IMR-90 (cell line): Measurements from ENCODE around the gene DCAF5. TPM values are rescaled to one million over a fixed set of nuclear protein-coding genes. Genes with fewer than 3 reads are reported as not detected.

Experiments
- ATAC-seq: fragments of 200-7000 bp; cut with Tn5 transposase; 2 replicates; pipeline ENCODE4 v1.9.1; 2020; ENCODE audit warnings: low read depth, mild to moderate bottlenecking, moderate library complexity
- BruUV-seq: library from RNA; stranded (reverse); fragments of 400-500 nt; replicated peaks from 2 replicates; lab custom pipeline; 2021; lab: Mats Ljungman, UMichigan
- CTCF ChIA-PET: fragments of 300-600 bp; formaldehyde crosslinking; extraction: SDS; loops from one replicate; lab custom pipeline; 2021; ENCODE audit warnings: antibody characterized with exemption; lab: Yijun Ruan, JAX
- POLR2A ChIA-PET: fragments of 300-600 bp; sonication (Branson Sonifier 250); formaldehyde crosslinking; loops from one replicate; lab custom pipeline; 2022; ENCODE audit warnings: antibody characterized with exemption; ENCODE audit not compliant: unreplicated experiment; lab: Charles Lee
- DNase-seq: peaks from one replicate; pipeline ENCODE4 v3.0.0; 2013
- H2AFZ ChIP-seq: replicated peaks from 2 replicates; pipeline ENCODE3; 2013; ENCODE audit warnings: low read length, mild to moderate bottlenecking; ENCODE audit not compliant: poor library complexity
- H2AK5ac ChIP-seq: 2 replicates; pipeline ENCODE4 v1.6.1; 2013; ENCODE audit warnings: low read depth, low read length, inconsistent platforms
- H2AK9ac ChIP-seq: replicated peaks from 2 replicates; pipeline ENCODE3; 2013; ENCODE audit warnings: mild to moderate bottlenecking, low read depth, low read length, moderate library complexity; ENCODE audit not compliant: poor library complexity
- H2BK120ac ChIP-seq: 2 replicates; pipeline ENCODE4 v1.6.1; 2013; ENCODE audit warnings: low read depth, low read length, inconsistent platforms
- H2BK15ac ChIP-seq: 3 replicates; pipeline ENCODE4 v1.6.1; 2013; ENCODE audit warnings: low read depth, low read length, inconsistent platforms
- H2BK20ac ChIP-seq: 2 replicates; pipeline ENCODE4 v1.6.1; 2013; ENCODE audit warnings: low read depth, mild to moderate bottlenecking, inconsistent platforms, low read length, moderate library complexity
- H2BK5ac ChIP-seq: 2 replicates; pipeline ENCODE4 v1.6.1; 2013; ENCODE audit warnings: mild to moderate bottlenecking, low read depth, low read length, inconsistent platforms; ENCODE audit not compliant: poor library complexity, severe bottlenecking
- H3K14ac ChIP-seq: replicated peaks from 2 replicates; pipeline ENCODE4 v1.6.1; 2013; ENCODE audit warnings: low read depth, low read length, inconsistent platforms
- H3K18ac ChIP-seq: 2 replicates; pipeline ENCODE4 v1.6.1; 2013; ENCODE audit warnings: low read depth, low read length, control low read depth
- H3K23ac ChIP-seq: 2 replicates; pipeline ENCODE4 v1.6.1; 2013; ENCODE audit warnings: low read depth, low read length, inconsistent platforms
- H3K27ac ChIP-seq: 2 replicates; pipeline ENCODE4 v1.5.1; 2013; ENCODE audit warnings: mild to moderate bottlenecking, control low read depth, low read length; ENCODE audit not compliant: insufficient read depth
- H3K27me3 ChIP-seq: 2 replicates; pipeline ENCODE4 v1.6.1; 2013; ENCODE audit warnings: low read length; ENCODE audit not compliant: control insufficient read depth, insufficient read depth
- H3K36me3 ChIP-seq: 2 replicates; pipeline ENCODE4 v1.6.1; 2013; ENCODE audit warnings: low read length, mixed read lengths; ENCODE audit not compliant: control insufficient read depth, insufficient read depth
- H3K4ac ChIP-seq: 2 replicates; pipeline ENCODE4 v1.6.1; 2013; ENCODE audit warnings: low read depth, low read length, inconsistent platforms
- H3K4me1 ChIP-seq: 2 replicates; pipeline ENCODE4 v1.6.1; 2013; ENCODE audit warnings: low read length, mixed read lengths; ENCODE audit not compliant: control insufficient read depth, insufficient read depth
- H3K4me2 ChIP-seq: 2 replicates; pipeline ENCODE4 v1.6.1; 2013; ENCODE audit warnings: low read depth, mild to moderate bottlenecking, control low read depth, low read length, moderate library complexity
- H3K4me3 ChIP-seq: 2 replicates; pipeline ENCODE4 v1.5.1; 2013; ENCODE audit warnings: low read depth, mild to moderate bottlenecking, control low read depth, low read length, moderate library complexity; ENCODE audit not compliant: insufficient read depth
- H3K56ac ChIP-seq: 2 replicates; pipeline ENCODE4 v1.6.1; 2013; ENCODE audit warnings: low read length, inconsistent platforms; ENCODE audit not compliant: insufficient read depth; ENCODE audit errors: extremely low read depth
- H3K79me1 ChIP-seq, 2 experiments: 2 replicates each; pipeline ENCODE4 v1.6.1; 2013; ENCODE audit warnings: low read length in 2 of 2, inconsistent platforms in 1 of 2, low read depth in 1 of 2
- H3K9ac ChIP-seq: 2 replicates; pipeline ENCODE4 v1.6.1; 2013; ENCODE audit warnings: low read depth, low read length, control low read depth
- H3K9me1 ChIP-seq: 2 replicates; pipeline ENCODE4 v1.6.1; 2013; ENCODE audit warnings: low read length, inconsistent platforms; ENCODE audit not compliant: insufficient read depth
- H3K9me3 ChIP-seq: 2 replicates; pipeline ENCODE4 v1.6.1; 2013; ENCODE audit warnings: low read length; ENCODE audit not compliant: control insufficient read depth, insufficient read depth
- H4K20me1 ChIP-seq: 2 replicates; pipeline ENCODE4 v1.6.1; 2013; ENCODE audit warnings: low read length, inconsistent platforms; ENCODE audit not compliant: insufficient read depth
- H4K5ac ChIP-seq: 2 replicates; pipeline ENCODE4 v1.6.1; 2013; ENCODE audit warnings: mild to moderate bottlenecking, low read depth, low read length, control low read depth
- H4K8ac ChIP-seq, 2 experiments: 2 replicates each; pipeline ENCODE4 v1.6.1; 2013; ENCODE audit warnings: low read depth in 2 of 2, low read length in 2 of 2, control low read depth in 1 of 2, inconsistent platforms in 1 of 2
- H4K91ac ChIP-seq: 2 replicates; pipeline ENCODE4 v1.6.1; 2013; ENCODE audit warnings: low read depth, low read length, inconsistent platforms; ENCODE audit not compliant: insufficient read depth
- BHLHE40 ChIP-seq: fragments of 150-350 bp; IDR thresholded peaks from 2 replicates; pipeline ENCODE4 v1.6.1; 2016; ENCODE audit warnings: mild to moderate bottlenecking, low read depth, low read length
- CEBPB ChIP-seq: IDR thresholded peaks from 2 replicates; pipeline ENCODE4 v1.6.1; 2012; ENCODE audit warnings: low read depth, low read length, improper control_type of control experiment
- CHD1 ChIP-seq: IDR thresholded peaks from 2 replicates; pipeline ENCODE4 v1.6.1; 2012; ENCODE audit warnings: low read depth, low read length, improper control_type of control experiment
- CTCF ChIP-seq: conservative IDR thresholded peaks from 2 replicates; pipeline ENCODE4 v1.5.1; 2012; ENCODE audit warnings: mild to moderate bottlenecking, low read depth, low read length, improper control_type of control experiment
- ELK1 ChIP-seq: fragments of 150-350 bp; IDR thresholded peaks from 2 replicates; pipeline ENCODE4 v1.6.1; 2016; ENCODE audit warnings: low read depth, mild to moderate bottlenecking, low read length, moderate library complexity, borderline replicate concordance
- FOS ChIP-seq: fragments of 150-350 bp; IDR thresholded peaks from 2 replicates; pipeline ENCODE4 v1.6.1; 2016; ENCODE audit warnings: low read depth, low read length
- MAFK ChIP-seq: IDR thresholded peaks from 2 replicates; pipeline ENCODE4 v1.6.1; 2012; ENCODE audit warnings: low read depth, low read length, improper control_type of control experiment
- MXI1 ChIP-seq: IDR thresholded peaks from 2 replicates; pipeline ENCODE4 v1.6.1; 2012; ENCODE audit warnings: low read depth, mild to moderate bottlenecking, low read length, moderate library complexity, borderline replicate concordance
- NFE2L2 ChIP-seq: fragments of 150-350 bp; IDR thresholded peaks from 2 replicates; pipeline ENCODE4 v1.6.1; 2016; ENCODE audit warnings: low read depth, mild to moderate bottlenecking, low read length
- POLR2A ChIP-seq: IDR thresholded peaks from 2 replicates; pipeline ENCODE4 v1.6.1; 2012; ENCODE audit warnings: mild to moderate bottlenecking, low read depth, low read length
- RFX5 ChIP-seq: IDR thresholded peaks from 2 replicates; pipeline ENCODE4 v1.8.0; 2012; ENCODE audit warnings: low read depth, mild to moderate bottlenecking, low read length, moderate library complexity
- SMC3 ChIP-seq: fragments of 150-350 bp; IDR thresholded peaks from 2 replicates; pipeline ENCODE4 v1.6.1; 2016; ENCODE audit warnings: low read depth, mild to moderate bottlenecking, antibody characterized with exemption, low read length, moderate library complexity
- USF2 ChIP-seq: fragments of 150-350 bp; IDR thresholded peaks from 2 replicates; pipeline ENCODE4 v1.6.1; 2017; ENCODE audit warnings: mild to moderate bottlenecking, antibody characterized with exemption, low read length, low read depth
- WGBS, 2 experiments: methylation state at CpG; one replicate each; pipeline versions ENCODE4 v1.1.5 to v1.1.7; 2013; ENCODE audit warnings: missing lambda C conversion rate in 2 of 2; ENCODE audit not compliant: insufficient read length in 1 of 2; ENCODE audit errors: extremely low coverage in 2 of 2; 5-methylcytosine and 5-hydroxymethylcytosine counted together
- dilution Hi-C: fragments of 300-500 bp; cut with HindIII; formaldehyde crosslinking; loops from one replicate; pipeline ENCODE4 v1.14.3; 2018; ENCODE audit warnings: low sequenced_read_pairs; ENCODE audit not compliant: unreplicated experiment
- in situ Hi-C: fragments of 300-500 bp; cut with MboI; formaldehyde crosslinking; loops from 3 replicates; pipeline ENCODE4 v1.14.3; 2019; ENCODE audit warnings: low sequenced_read_pairs, inconsistent platforms, mixed read lengths
- intact Hi-C: fragments of 100-400 bp; cut with micrococcal nuclease; formaldehyde crosslinking; loops from 2 replicates; pipeline ENCODE4 v1.10.0; 2022
- polyA plus RNA-seq, 3 experiments: library from polyadenylated mRNA; depleted of rRNA; stranded (reverse); fragments of >200 nt; gene quantifications; 2 replicates each; pipeline ENCODE4 v1.2.3, GENCODE V29; 2012; ENCODE audit warnings: low replicate concordance in 1 of 3
- total RNA-seq: library from RNA; depleted of rRNA; stranded (reverse); fragments of >200 nt; gene quantifications from 2 replicates; pipeline ENCODE4 v1.2.3, GENCODE V29; 2012

Gene DCAF5
- total and polyA plus RNA-seq, 2 of the 4 experiments (the other 2 are of a cell fraction) = 17.6 to 30.4 TPM

- Histone ChIP-seq H3K23ac (peak overlapping the region; percentile 86), H4K20me1 (peaks cover 15% of the 10 kb centered on the region; the same call in 1 of the 2 replicates), H4K91ac (0 out of 2 replicates have a peak overlapping the region, but pooled peaks have one; percentile 29), H2BK120ac (peak overlapping the region; percentile 52; the same call in 1 of the 2 replicates), H2AK9ac (no peak overlapping the region), H3K9ac (peak overlapping the region; percentile 82), H2AK5ac (no peak overlapping the region), H2BK15ac (no peak overlapping the region), H3K4me3 (peak overlapping the region; percentile 88), H2BK5ac (peak overlapping the region; percentile 10), H3K27me3 (no peaks in the 10 kb centered on the region), H3K4me1 (peaks cover 8% of the 10 kb centered on the region), H3K14ac (peak overlapping the region; percentile 93), H3K36me3 (no peaks in the 10 kb centered on the region), H3K79me1 (peaks cover 13 to 41% of the 10 kb centered on the region in 2 experiments), H3K4me2 (peak overlapping the region; percentile 87), H3K4ac (peak overlapping the region; percentile 64; the same call in 1 of the 2 replicates), H2AFZ (peak overlapping the region; percentile 95), H2BK20ac (0 out of 2 replicates have a peak overlapping the region, but pooled peaks have one; percentile 14), H3K27ac (peak overlapping the region; percentile 70; the same call in 1 of the 2 replicates), H3K56ac (peak overlapping the region; percentile 57), H4K8ac (peak overlapping the region; percentile 8 to 73; a peak in 2 of 4 replicates), H3K18ac (peak overlapping the region; percentile 50; the same call in 1 of the 2 replicates), H3K9me1 (0 out of 2 replicates have a peak, but pooled peaks cover 5% of the 10 kb centered on the region), H4K5ac (peak overlapping the region; percentile 53), H3K9me3 (no peaks in the 10 kb centered on the region)
- 5% methylated on average over 3 of the region's 13 CpGs; no CpG with 5 or more reads in 1 of the 2 experiments for WGBS, 2 experiments
- no TSS peak for BruUV-seq
- in situ Hi-C loops (no loop called here), dilution Hi-C loops (no loop called here), intact Hi-C loops (no loop called here)
- TF ChIP-seq ELK1 (no peak), CHD1 (no peak), MXI1 (no peak), NFE2L2 (no peak), FOS (no peak), POLR2A (no peak), USF2 (no peak), SMC3 (no peak), MAFK (no peak), RFX5 (no peak), BHLHE40 (no peak), CTCF (no peak), CEBPB (no peak)
- CTCF ChIA-PET = interaction anchor here (0.5 kb wide), 1 partner anchor 49 kb away, joined by 3 read pairs; no protein-coding TSS in a partner anchor
- ATAC-seq = no peak
- POLR2A ChIA-PET = no interaction called here
- DNase-seq = no peak
Observed at GRCh38 chr14:69153873-69154270, 953 bp upstream of the DCAF5 start.
